GM12801 (cell line): ENCODE data around the gene ZNF248.

Source experiments
- TF ChIP-seq, protein P1 (sequence below): IDR thresholded peaks from one replicate; pipeline ENCODE4 v1.5.1; 2011; ENCODE audit warnings: control low read depth; ENCODE audit not compliant: insufficient read length; ENCODE audit errors: extremely low read depth

The ZNF248 gene

GRCh38 chr10:37871568-37872251 is 14.3 kb upstream of the ZNF248 start:
- TF ChIP-seq, protein P1, sequence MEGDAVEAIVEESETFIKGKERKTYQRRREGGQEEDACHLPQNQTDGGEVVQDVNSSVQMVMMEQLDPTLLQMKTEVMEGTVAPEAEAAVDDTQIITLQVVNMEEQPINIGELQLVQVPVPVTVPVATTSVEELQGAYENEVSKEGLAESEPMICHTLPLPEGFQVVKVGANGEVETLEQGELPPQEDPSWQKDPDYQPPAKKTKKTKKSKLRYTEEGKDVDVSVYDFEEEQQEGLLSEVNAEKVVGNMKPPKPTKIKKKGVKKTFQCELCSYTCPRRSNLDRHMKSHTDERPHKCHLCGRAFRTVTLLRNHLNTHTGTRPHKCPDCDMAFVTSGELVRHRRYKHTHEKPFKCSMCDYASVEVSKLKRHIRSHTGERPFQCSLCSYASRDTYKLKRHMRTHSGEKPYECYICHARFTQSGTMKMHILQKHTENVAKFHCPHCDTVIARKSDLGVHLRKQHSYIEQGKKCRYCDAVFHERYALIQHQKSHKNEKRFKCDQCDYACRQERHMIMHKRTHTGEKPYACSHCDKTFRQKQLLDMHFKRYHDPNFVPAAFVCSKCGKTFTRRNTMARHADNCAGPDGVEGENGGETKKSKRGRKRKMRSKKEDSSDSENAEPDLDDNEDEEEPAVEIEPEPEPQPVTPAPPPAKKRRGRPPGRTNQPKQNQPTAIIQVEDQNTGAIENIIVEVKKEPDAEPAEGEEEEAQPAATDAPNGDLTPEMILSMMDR: no peak

DNA sequence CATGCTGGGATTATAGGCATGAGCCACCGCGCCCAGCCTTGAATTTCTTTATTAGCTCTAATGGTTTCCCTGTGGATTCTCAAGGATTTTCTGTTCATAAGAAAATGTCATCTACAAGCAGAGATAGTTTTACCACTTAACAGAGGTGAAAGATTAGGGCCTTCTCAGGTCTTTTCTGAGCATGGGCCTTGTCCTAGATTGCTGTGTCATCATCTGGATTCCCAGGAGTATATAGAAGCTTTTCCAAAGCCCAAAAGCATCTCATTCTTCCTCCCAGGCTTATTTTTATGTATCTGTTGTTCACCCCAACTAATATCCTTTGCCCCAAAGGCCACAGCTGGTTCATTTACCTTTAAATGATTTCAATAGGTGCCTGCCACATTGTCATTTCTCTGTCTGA is 13.7 kb upstream of the ZNF248 start:
- TF ChIP-seq, protein P1: no peak

- TF ChIP-seq, protein P1: no peak
These were observed 11.4 kb upstream of the ZNF248 start for GRCh38 chr10:37868796-37869195.

DNA sequence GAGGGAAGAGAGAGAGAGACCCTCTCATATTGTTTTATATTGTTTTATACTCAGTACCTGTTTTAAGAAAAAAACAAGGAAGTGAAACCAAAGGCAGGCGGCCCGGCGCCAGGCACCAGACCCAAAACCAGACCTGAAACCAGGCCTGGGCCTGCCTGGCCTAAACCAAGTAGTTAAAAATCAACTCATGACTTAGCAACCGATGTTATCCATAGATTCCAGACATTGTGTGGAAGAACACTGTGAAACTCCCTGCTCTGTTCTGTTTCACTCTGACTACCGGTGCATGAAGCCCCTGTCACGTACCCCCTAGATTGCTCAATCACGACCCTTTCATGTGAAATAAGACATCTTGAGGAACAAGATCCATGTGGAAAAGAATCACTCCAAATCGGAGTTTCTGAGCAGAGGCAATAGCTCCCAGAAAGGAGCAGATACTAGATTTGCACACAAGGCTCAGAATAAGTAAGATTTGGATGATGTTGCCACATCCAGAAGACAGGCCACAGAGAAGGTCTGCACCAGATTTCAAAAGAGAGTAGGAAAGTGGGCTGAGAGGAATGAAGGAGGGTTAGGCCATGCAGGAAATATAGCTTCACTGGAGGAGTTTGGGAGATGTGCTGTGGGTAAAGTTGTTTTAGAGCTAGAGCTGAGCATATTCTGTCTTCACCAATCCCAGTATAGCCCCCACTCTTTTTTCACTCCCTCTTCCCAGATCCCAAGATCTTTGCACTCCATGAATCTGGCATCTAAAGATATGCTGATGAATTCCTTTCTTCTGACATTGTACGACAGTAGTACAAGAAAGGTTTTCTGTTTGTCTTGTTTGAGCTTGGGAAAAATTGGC is 8.8 kb upstream of the ZNF248 start:
- TF ChIP-seq, protein P1: no peak

DNA sequence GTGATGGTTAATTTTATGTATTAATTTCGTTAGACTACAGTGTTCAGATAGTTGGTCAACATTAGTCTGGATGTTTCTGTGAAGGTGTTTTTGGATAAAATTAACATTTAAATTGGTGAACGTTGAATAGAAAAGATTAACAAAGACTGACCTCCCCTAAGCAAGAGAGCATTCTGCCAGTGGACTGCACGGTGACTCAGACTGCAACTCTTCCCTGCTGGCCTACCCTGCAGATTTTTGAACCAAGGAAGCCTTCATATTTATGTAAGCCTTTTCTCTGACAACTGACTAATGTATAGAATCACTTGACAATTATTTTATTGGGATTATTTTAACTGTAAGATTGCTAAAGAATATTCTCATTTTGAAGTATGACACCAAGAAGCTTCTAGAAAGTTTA is 7.9 kb upstream of the ZNF248 start:
- TF ChIP-seq, protein P1: no peak

- TF ChIP-seq, protein P1: no peak
These were observed 3.2 kb upstream of the ZNF248 start for GRCh38 chr10:37860494-37861190.

- TF ChIP-seq, protein P1: no peak
These were observed 526 bp downstream of the ZNF248 start for GRCh38 chr10:37856881-37857286.
